Measurements from ENCODE around the gene HAUS3. TPM values are rescaled to one million over a fixed set of nuclear protein-coding genes. Genes with fewer than 3 reads are reported as not detected.
"Not testable (repeated sequence)": the region's sequence is repeated elsewhere in the genome, so short reads cannot be mapped to it uniquely, and the experiment has no call there.

Gene HAUS3
- polyA plus RNA-seq, 10 donors, result 10.0 to 16.6 (median 14.0) TPM

GRCh38 chr4:2231082-2231481 lies 10.8 kb downstream of the HAUS3 start:
- no peak for DNase-seq

DNA sequence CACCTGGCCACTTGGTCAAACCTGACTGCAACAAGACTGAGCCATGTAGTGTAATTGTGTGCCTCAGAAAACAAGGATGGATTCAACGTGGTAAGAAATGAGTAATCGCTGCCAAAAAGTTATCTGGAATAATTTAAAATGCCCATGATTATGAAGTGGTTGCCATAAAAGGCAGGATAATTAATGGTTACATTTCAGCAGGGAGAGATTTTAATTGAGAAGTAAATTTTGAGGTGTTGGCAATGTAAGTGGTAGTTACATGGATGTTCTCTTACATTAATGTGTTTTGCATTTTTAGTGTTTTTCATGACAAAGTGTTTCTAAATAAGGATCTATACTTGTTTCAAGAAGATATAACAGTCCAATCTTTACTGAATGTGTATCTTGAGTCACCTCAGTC lies 15.7 kb downstream of the HAUS3 start:
- DNase-seq, result no peak

DNA sequence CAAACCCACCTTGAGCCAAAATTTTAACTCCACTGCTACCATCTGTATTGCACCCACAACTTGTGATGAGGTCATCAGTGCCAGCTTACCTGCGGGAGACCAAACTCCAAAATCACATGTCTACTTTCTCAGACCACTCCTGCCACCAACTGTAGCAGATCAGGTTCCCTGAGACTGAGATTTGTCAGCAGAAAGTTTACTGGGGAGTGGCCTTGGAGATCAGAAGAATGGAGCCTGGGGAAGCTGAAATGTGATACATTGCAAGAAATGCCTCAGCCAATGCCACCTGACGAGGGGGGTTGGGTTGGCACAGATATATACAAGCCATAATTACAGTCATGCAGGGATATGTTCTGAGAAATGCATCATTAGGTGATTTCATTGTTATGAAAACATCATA lies 19.1 kb downstream of the HAUS3 start:
- DNase-seq, result no peak

DNA sequence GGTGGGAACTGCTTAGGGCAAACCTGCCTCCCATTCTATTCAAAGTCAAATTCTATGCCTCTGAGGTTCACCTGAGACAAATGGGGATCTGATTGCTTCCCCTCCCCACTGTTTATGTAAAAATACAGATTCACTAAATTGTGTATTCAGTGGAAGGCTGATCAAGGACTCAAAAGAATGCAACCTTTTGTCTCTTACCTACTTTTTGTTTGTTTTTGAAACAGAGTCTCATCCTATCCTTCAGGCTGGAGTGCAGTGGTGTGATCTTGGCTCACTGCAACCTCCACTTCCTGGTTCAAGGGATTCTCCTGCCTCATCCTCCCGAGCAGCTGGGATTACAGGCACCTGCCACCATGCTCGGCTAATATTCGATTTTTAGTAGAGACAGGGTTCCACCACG lies 20.5 kb downstream of the HAUS3 start:
- DNase-seq, result not testable (repeated sequence)

DNA sequence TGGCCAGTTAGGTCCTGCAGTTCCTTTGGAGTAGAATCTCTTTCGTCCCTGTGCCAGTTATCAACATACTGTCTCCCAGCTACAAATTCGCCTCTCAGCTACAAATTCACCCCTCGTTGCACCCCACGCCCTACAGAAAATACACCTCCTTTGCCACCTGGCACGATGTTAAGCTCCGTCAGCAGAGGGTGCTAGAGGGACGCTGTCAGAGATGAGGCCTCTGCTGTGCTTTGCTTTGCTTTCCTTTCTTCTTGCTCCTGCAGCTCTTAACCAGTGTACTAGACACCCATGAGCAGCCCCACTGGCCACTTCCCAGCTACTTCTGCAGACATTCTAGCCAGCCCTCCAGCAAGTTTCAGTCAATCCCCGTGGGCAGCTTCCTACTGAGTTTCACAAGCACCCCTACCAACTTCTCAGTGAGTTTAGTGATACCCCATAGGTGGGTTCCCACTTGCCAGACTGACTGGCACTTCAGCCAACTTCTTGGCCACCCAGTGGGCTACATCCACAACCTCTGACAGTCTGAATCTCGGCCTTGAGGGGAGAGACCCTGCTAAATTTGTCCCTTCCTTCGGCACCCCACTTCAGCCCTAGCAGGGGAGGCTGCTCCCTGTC lies 21.8 kb downstream of the HAUS3 start:
- DNase-seq, result peak; percentile 45 to 81 (median 74)

DNA sequence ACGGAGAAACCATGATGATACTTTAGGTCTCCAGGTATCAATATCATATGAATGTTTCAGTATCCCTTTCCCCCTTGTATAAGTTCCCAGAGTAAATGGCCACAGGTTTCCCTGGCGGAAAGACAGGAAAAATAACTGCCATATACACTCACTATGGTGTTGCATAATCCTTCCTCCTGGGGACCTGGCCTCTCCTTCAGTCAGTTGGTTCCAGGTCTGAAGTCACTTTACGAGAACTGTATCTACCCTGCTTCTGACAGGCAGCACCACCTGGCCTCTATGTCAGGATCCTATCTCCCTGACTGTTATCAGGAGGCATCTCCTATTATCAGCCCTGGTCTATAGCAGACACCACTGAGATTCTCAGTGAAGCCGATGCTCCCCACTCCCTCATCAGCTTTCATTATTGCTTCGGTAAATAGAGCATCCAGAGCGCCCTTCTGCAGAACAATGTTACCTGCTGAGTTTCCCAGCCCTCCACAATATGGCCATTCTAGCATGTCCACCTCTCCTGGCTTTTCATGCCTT lies 22.6 kb downstream of the HAUS3 start:
- DNase-seq, result peak in 1 of 3 donors; percentile 10

- no peak for DNase-seq
Observed at GRCh38 chr4:2218436-2218835, 23.5 kb downstream of the HAUS3 start.

- DNase-seq, result no peak
Observed at GRCh38 chr4:2217726-2218125, 24.2 kb downstream of the HAUS3 start.

DNA sequence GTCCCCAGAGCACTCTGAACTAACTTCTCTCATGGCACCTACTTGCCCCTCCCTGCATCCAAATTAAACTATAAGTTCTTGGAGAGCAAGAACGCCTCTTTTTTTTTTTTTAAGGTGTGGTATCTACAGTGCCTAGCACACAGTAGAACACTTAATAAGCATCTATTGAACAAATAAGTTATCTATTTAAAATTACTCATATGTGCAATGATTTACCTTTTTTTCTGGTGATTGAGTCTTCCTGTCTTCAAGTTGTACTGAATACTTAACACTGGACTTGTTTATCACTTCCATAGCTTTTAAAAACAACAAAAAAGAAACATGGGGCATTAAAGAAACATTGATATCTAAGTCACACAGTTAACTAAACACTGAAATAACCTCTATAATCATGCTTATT lies 29.1 kb downstream of the HAUS3 start:
- DNase-seq, result no peak

- not testable (repeated sequence) for DNase-seq
Observed at GRCh38 chr4:2202789-2203188, 39.1 kb downstream of the HAUS3 start.

GRCh38 chr4:2194496-2194895 lies 47.4 kb downstream of the HAUS3 start:
- no peak for DNase-seq

- DNase-seq, result no peak
Observed at GRCh38 chr4:2193326-2193725, 48.6 kb downstream of the HAUS3 start.

DNA sequence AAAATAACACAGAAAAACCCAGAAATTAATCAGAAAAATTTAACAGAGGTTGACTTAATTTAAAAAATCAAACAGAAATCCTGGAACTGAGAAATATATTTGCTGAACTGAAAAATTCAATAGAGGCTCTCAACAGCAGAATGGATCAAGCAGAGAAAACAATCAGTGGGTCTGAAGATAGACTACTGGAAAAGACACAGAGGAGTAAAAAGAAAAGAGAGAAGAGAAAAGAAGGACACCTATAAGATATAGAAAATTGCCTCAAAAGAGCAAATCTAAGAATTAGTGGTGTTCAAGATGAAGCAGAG lies 55.1 kb downstream of the HAUS3 start:
- no peak for DNase-seq

DNA sequence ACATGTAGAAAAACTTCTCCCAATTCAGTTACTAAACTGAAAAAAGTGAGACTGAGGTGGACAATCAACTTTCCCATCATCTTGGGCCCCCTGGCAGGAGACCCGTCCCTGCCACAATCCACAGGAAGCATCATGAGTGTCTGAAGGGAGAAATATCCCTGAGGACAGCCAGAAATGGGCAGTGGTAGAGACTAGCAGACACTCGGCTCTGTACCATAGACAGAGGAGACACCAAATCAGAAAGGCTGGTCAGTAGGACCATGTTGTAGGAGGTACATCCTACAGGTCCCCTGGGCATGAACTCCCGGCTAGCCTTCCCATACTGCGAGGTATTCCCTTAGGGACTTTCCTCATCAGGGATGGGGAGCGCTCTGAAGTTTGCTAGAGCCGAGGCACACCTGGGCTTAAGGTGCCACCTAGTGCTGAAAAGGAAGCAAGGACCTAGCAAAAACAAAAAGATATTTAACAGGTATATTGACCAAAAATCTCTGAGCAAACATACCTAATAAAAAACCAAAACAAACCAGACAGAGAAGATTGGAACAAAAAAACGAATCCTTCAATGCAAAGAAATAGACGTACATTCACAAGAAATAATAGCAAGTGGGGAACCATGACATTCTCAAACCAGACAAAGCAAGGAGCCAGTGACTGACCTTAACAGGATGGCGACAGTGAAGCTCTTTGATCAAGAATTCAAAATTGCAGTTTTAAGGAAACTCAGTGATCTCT lies 55.6 kb downstream of the HAUS3 start:
- no peak for DNase-seq

DNA sequence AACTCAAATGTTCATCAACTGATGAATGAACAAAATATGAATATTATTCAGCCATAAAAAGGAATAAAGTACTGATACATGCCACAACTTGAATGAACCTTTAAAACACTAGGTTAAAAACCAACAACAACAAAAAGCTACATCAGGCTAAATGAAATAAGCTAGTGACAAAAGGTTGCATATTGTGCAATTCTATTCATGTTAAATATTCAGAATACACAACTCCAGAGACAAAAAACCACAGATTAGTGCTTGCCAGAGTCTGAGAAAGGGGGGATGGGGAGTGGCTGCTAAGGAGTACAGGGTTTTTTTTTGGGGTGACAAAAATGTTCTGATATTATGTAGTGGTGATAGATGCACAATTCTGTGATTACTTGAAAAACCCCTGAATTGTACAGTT lies 58.5 kb downstream of the HAUS3 start:
- no peak for DNase-seq

DNA sequence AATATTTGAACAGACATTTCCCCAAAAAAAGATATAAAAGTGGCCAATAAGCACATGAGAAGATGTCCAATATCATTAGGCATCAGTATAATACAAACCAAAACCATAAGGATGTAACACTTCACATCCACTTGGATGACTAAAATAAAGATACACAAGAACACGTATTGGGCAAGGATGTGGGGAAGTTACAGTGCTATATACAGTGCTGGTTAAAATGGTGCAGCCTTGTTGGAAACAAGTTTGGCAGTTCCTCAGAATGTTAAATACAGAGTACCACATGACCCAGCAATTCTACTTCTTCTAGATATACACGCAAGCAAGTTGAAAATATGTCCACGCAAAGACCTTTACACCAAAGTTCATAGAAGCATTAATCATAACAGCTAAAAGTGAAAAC lies 58.9 kb downstream of the HAUS3 start:
- DNase-seq, result no peak

GRCh38 chr4:2180410-2180809 lies 61.5 kb downstream of the HAUS3 start:
- DNase-seq, result no peak

DNA sequence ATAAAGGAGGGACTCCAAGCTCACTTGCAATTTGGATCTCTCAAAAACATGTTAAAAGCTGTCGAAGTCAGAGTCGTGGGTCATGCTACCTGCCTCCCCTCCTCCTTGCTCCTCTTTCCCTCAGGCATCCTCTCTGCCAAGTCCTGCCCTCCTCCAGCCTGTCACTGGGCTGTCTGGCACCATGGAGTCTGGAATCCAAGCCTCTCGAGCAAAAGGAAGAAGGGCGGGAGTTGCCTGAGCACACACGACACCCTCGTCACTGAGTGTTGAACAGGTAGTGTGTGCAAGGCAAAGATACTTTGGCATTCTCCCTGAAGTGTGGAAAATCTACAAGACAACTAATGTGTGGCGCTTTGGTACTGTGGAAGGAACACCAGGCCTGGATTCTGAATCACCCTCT lies 62.2 kb downstream of the HAUS3 start:
- no peak for DNase-seq

GRCh38 chr4:2178986-2179385 lies 62.9 kb downstream of the HAUS3 start:
- DNase-seq, result no peak
